ENCODE data around the gene CEACAM16.

DNA sequence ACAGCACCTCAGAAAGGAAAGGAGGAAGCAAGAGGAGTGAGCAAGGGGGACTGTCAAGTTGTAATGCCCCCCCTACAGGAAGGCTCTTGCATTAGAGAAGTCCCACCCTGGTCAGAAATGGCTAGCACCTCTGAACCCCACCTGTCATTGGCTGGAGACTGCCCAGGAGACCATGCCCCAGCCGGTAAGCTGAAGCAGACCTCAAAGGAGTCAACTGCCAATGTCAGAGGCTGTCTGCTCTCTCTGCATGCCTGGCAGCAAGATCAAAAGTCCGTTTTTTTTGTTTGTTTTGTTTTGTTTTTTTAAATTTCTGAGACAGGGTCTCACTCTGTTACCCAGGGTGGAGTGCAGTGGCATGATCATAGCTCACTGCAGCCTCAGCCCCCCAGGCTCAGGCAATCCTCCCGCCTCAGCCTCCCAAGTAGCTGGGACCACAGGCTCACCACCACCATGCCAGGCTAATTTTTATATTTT lies 41.4 kb downstream of the CEACAM16 start:
- TF ChIP-seq POLR2AphosphoS5 (IDR thresholded peaks at IDR 0.05; ENCODE audit: borderline replicate concordance, low read depth, low read length) = no peak
- no peak for TF ChIP-seq EZH2 (IDR thresholded peaks at IDR 0.05)
- TF ChIP-seq FOXP2 (optimal IDR thresholded peaks at IDR 0.05; ENCODE audit: control extremely low read depth, extremely low read length, insufficient read depth) = no peak

Data from SK-N-MC (cell line).